DOHH2 (cell line): ENCODE measurements around the gene PKD1.
A peak's percentile ranks its signal among the peaks of the same experiment; 100 is the strongest.
"Not testable (repeated sequence)": the region's sequence is repeated elsewhere in the genome, so short reads cannot be mapped to it uniquely, and the experiment has no call there.

ENCODE experiments used
- H3F3A ChIP-seq: fragments of 200-600 bp; sonication (generic), shearing (Covaris generic); 2 replicates; pipeline ENCODE4 v1.6.0; 2016; ENCODE audit warnings: antibody characterized with exemption, mild to moderate bottlenecking; ENCODE audit not compliant: control insufficient read depth, insufficient read depth
- H3K27ac ChIP-seq: fragments of 200-600 bp; sonication (generic); 2 replicates; pipeline ENCODE4 v1.5.1; 2014; ENCODE audit warnings: low read depth, mild to moderate bottlenecking, low read length, moderate library complexity
- H3K27me3 ChIP-seq: fragments of 200-600 bp; sonication (generic); 2 replicates; pipeline ENCODE4 v1.6.1; 2014; ENCODE audit warnings: mild to moderate bottlenecking, low read length, mixed read lengths; ENCODE audit not compliant: control insufficient read depth
- H3K36me3 ChIP-seq: fragments of 200-600 bp; sonication (generic); 2 replicates; pipeline ENCODE4 v1.6.1; 2014; ENCODE audit warnings: mild to moderate bottlenecking, low read length, moderate library complexity, mixed read lengths; ENCODE audit not compliant: control insufficient read depth
- H3K4me1 ChIP-seq: fragments of 200-600 bp; sonication (generic); 2 replicates; pipeline ENCODE4 v1.6.1; 2014; ENCODE audit warnings: mild to moderate bottlenecking, low read length, mixed read lengths; ENCODE audit not compliant: control insufficient read depth
- H3K4me2 ChIP-seq: fragments of 200-600 bp; sonication (generic); 2 replicates; pipeline ENCODE4 v1.6.0; 2014; ENCODE audit warnings: mild to moderate bottlenecking, low read length, moderate library complexity
- H3K4me3 ChIP-seq: fragments of 200-600 bp; sonication (generic); 2 replicates; pipeline ENCODE4 v1.5.1; 2014; ENCODE audit warnings: mild to moderate bottlenecking, low read length, mixed read lengths
- H3K79me2 ChIP-seq: fragments of 200-600 bp; sonication (generic); 2 replicates; pipeline ENCODE4 v1.6.1; 2014; ENCODE audit warnings: mild to moderate bottlenecking, low read length, mixed read lengths; ENCODE audit not compliant: control insufficient read depth
- H3K9me2 ChIP-seq: fragments of 200-600 bp; sonication (generic); replicated peaks from 2 replicates; pipeline ENCODE4 v1.6.1; 2014; ENCODE audit warnings: mild to moderate bottlenecking, low read length, mixed read lengths; ENCODE audit not compliant: control insufficient read depth
- H3K9me3 ChIP-seq: fragments of 200-600 bp; sonication (generic); 2 replicates; pipeline ENCODE4 v1.6.1; 2014; ENCODE audit warnings: antibody characterized with exemption, low read length, mixed read lengths; ENCODE audit not compliant: control insufficient read depth, insufficient read depth
- H4K20me1 ChIP-seq: fragments of 200-600 bp; sonication (generic); 2 replicates; pipeline ENCODE4 v1.6.0; 2014; ENCODE audit warnings: low read depth, mild to moderate bottlenecking, antibody characterized with exemption, low read length, moderate library complexity; ENCODE audit not compliant: control insufficient read depth, insufficient read depth
- EZH2phosphoT487 ChIP-seq: fragments of 200-600 bp; sonication (generic); IDR thresholded peaks from 2 replicates; pipeline ENCODE4 v1.6.1; 2017; ENCODE audit warnings: borderline replicate concordance, mild to moderate bottlenecking, antibody characterized with exemption, low read length, moderate library complexity, mixed read lengths
- TF ChIP-seq, protein P1 (sequence below): fragments of 200-600 bp; sonication (generic); IDR thresholded peaks from one replicate; pipeline ENCODE4 v1.5.1; 2014; ENCODE audit warnings: antibody characterized with exemption, mild to moderate bottlenecking, low read depth, low read length; ENCODE audit not compliant: poor library complexity, severe bottlenecking

Gene PKD1

GRCh38 chr16:2122429-2122828, 13.3 kb downstream of the PKD1 start:
- Histone ChIP-seq H3K4me3 (no peak overlapping the region), H3K4me2 (no peak overlapping the region), H3K27me3 (no peaks in the 10 kb centered on the region), H4K20me1 (no peaks in the 10 kb centered on the region), H3K27ac (no peak overlapping the region), H3K9me2 (no peaks in the 10 kb centered on the region), H3K79me2 (peaks cover 22% of the 10 kb centered on the region), H3K9me3 (no peaks in the 10 kb centered on the region), H3F3A (no peaks in the 10 kb centered on the region), H3K36me3 (no peaks in the 10 kb centered on the region), H3K4me1 (peaks cover 10% of the 10 kb centered on the region)
- TF ChIP-seq, protein P1, sequence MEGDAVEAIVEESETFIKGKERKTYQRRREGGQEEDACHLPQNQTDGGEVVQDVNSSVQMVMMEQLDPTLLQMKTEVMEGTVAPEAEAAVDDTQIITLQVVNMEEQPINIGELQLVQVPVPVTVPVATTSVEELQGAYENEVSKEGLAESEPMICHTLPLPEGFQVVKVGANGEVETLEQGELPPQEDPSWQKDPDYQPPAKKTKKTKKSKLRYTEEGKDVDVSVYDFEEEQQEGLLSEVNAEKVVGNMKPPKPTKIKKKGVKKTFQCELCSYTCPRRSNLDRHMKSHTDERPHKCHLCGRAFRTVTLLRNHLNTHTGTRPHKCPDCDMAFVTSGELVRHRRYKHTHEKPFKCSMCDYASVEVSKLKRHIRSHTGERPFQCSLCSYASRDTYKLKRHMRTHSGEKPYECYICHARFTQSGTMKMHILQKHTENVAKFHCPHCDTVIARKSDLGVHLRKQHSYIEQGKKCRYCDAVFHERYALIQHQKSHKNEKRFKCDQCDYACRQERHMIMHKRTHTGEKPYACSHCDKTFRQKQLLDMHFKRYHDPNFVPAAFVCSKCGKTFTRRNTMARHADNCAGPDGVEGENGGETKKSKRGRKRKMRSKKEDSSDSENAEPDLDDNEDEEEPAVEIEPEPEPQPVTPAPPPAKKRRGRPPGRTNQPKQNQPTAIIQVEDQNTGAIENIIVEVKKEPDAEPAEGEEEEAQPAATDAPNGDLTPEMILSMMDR = no peak
- TF ChIP-seq EZH2phosphoT487 = no peak

- Histone ChIP-seq H3K36me3 (no peaks in the 10 kb centered on the region), H3K79me2 (peaks cover 16% of the 10 kb centered on the region), H3K9me3 (no peaks in the 10 kb centered on the region), H3K27ac (no peak overlapping the region), H3K4me2 (no peak overlapping the region), H3K4me1 (peaks cover 10% of the 10 kb centered on the region), H3F3A (no peaks in the 10 kb centered on the region), H4K20me1 (no peaks in the 10 kb centered on the region), H3K4me3 (no peak overlapping the region), H3K27me3 (no peaks in the 10 kb centered on the region), H3K9me2 (no peaks in the 10 kb centered on the region)
- TF ChIP-seq EZH2phosphoT487 = no peak
- TF ChIP-seq, protein P1 = no peak
Observed at GRCh38 chr16:2121853-2122252, 13.8 kb downstream of the PKD1 start.

DNA sequence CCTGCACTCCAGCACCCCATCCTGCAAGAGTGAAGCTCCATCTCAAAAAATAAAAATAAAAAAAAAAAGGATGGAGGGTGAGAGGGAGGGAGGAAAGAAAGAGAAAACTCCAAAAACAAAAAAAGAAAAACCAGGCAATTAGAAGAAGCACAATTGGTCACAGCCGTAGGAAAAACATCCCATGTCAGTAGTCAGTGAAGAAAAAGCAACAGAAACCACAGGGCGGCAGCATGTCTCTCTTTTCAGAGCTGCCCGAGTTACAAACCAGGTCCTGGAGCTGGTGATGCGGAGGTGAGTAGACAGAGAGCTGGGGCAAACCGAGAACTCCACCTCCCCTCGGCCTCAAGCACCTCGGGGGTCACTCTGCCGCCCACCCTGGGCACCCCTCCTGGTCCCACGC, 14.4 kb downstream of the PKD1 start:
- H3K36me3 ChIP-seq, H3K9me2 ChIP-seq, H3K4me3 ChIP-seq, H3K27me3 ChIP-seq, H4K20me1 ChIP-seq, H3K9me3 ChIP-seq, H3F3A ChIP-seq, H3K4me2 ChIP-seq, H3K27ac ChIP-seq: not testable (repeated sequence)
- peaks cover 10% of the 10 kb centered on the region for H3K4me1 ChIP-seq
- TF ChIP-seq, protein P1 = peak; percentile 16
- peaks cover 13% of the 10 kb centered on the region for H3K79me2 ChIP-seq

- H3K4me2 ChIP-seq, H3K79me2 ChIP-seq, H3F3A ChIP-seq, H3K27ac ChIP-seq, H3K4me3 ChIP-seq, H3K4me1 ChIP-seq, H3K9me3 ChIP-seq, H3K9me2 ChIP-seq, H3K36me3 ChIP-seq, H3K27me3 ChIP-seq, H4K20me1 ChIP-seq: not testable (repeated sequence)
Observed at GRCh38 chr16:2117960-2118722, 17.6 kb downstream of the PKD1 start.

- H3K27me3 ChIP-seq, H3K79me2 ChIP-seq, H4K20me1 ChIP-seq, H3F3A ChIP-seq, H3K9me2 ChIP-seq, H3K4me2 ChIP-seq, H3K4me1 ChIP-seq, H3K27ac ChIP-seq, H3K9me3 ChIP-seq, H3K4me3 ChIP-seq, H3K36me3 ChIP-seq: not testable (repeated sequence)
Observed at GRCh38 chr16:2117341-2117740, 18.4 kb downstream of the PKD1 start.

GRCh38 chr16:2116428-2116827, 19.3 kb downstream of the PKD1 start:
- not testable (repeated sequence) for H3K4me2 ChIP-seq, H4K20me1 ChIP-seq, H3K4me3 ChIP-seq, H3K79me2 ChIP-seq, H3K27me3 ChIP-seq, H3F3A ChIP-seq, H3K9me3 ChIP-seq, H3K4me1 ChIP-seq, H3K36me3 ChIP-seq, H3K27ac ChIP-seq, H3K9me2 ChIP-seq
